SU-DHL-6 (cell line): ENCODE data around the gene COX10.

Experiments
- CTCF ChIP-seq: fragments of 200-600 bp; sonication (generic); IDR thresholded peaks from one replicate; pipeline ENCODE4 v1.5.1; 2017; ENCODE audit warnings: antibody characterized with exemption, mild to moderate bottlenecking, low read length, moderate library complexity; ENCODE audit not compliant: insufficient read depth, poor library complexity, severe bottlenecking
- EZH2phosphoT487 ChIP-seq: fragments of 200-600 bp; sonication (generic), shearing (Covaris generic); conservative IDR thresholded peaks from 2 replicates; pipeline ENCODE4 v1.6.1; 2018; ENCODE audit warnings: mild to moderate bottlenecking, antibody characterized with exemption, low read length, moderate library complexity, mixed read lengths

GRCh38 chr17:14095631-14096030, 26.3 kb downstream of the COX10 start:
- TF ChIP-seq CTCF (no peak), EZH2phosphoT487 (no peak)
